ENCODE results near the gene OMP.

Gene OMP

DNA sequence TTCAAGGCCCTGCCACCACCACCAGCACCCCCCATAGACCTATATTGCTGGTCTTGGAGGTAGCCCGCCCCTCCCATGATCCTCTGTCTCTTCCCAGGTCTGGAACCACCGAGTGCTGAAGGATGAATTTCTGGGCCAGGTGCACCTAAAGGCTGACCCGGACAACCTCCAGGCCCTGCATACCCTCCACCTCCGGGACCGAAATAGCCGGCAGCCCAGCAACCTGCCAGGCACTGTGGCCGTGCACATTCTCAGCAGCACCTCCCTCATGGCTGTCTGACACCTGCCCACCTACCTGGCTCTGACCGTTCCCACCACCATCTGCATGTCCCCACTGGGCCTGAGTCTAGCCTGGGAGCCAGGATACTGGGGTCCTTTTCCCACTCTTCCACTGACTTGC, 21.0 kb downstream of the OMP start:
- no peak for DNase-seq (ENCODE audit: low spot score)
- TF ChIP-seq, protein P1, sequence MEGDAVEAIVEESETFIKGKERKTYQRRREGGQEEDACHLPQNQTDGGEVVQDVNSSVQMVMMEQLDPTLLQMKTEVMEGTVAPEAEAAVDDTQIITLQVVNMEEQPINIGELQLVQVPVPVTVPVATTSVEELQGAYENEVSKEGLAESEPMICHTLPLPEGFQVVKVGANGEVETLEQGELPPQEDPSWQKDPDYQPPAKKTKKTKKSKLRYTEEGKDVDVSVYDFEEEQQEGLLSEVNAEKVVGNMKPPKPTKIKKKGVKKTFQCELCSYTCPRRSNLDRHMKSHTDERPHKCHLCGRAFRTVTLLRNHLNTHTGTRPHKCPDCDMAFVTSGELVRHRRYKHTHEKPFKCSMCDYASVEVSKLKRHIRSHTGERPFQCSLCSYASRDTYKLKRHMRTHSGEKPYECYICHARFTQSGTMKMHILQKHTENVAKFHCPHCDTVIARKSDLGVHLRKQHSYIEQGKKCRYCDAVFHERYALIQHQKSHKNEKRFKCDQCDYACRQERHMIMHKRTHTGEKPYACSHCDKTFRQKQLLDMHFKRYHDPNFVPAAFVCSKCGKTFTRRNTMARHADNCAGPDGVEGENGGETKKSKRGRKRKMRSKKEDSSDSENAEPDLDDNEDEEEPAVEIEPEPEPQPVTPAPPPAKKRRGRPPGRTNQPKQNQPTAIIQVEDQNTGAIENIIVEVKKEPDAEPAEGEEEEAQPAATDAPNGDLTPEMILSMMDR (IDR thresholded peaks at IDR 0.05; ENCODE audit: borderline replicate concordance, control extremely low read depth, extremely low read depth, insufficient read depth, missing control alignments), result no peak
- in situ Hi-C loops (cut with MboI; ENCODE audit: low sequenced_read_pairs, unreplicated experiment), result no loop called here

DNA sequence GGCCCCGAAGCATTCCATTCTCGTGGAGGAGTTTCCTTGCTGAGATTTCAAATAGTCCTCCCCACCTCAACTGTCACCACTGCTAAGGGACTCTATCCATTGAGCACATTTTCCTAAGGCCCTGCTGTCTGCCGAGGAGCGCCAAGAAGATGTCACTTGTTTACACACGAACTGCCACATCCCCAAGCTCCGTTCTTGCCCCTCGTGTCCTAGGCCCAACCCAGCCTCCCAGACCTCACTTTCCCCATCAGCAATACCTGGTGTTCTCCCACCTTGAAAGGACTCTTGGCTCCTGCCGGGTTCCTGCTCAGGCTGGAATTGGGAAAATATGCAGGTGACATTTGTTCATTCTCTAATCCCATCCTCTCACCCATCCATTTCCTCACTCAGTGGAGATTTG, 21.4 kb downstream of the OMP start:
- in situ Hi-C loops (cut with MboI; ENCODE audit: low sequenced_read_pairs, unreplicated experiment), result no loop called here
- TF ChIP-seq, protein P1 (IDR thresholded peaks at IDR 0.05; ENCODE audit: borderline replicate concordance, control extremely low read depth, extremely low read depth, insufficient read depth, missing control alignments), result no peak
- no peak for DNase-seq (ENCODE audit: low spot score)

DNA sequence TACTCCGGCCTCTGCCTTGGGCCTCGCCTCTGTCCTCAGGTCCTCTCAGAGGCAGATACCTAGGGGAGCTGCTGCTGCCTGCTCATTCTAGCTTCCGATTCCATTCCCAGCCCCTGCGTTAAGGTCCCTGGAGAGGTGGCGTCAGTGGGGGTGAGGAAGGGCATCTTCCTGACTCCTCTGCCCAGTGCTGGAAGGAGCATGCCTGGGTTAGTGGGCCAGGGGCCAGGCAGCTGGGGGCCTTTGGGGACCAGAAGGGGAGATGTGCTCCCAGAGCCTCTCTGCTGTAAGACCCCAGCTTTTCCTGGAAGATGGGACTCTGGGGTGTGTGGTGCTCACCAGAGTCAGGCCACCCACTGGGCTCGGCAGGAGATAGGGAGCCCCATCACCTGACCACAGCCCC, 21.8 kb downstream of the OMP start:
- no peak for DNase-seq (ENCODE audit: low spot score)
- in situ Hi-C loops (cut with MboI; ENCODE audit: low sequenced_read_pairs, unreplicated experiment), result no loop called here
- TF ChIP-seq, protein P1 (IDR thresholded peaks at IDR 0.05; ENCODE audit: borderline replicate concordance, control extremely low read depth, extremely low read depth, insufficient read depth, missing control alignments), result no peak

DNA sequence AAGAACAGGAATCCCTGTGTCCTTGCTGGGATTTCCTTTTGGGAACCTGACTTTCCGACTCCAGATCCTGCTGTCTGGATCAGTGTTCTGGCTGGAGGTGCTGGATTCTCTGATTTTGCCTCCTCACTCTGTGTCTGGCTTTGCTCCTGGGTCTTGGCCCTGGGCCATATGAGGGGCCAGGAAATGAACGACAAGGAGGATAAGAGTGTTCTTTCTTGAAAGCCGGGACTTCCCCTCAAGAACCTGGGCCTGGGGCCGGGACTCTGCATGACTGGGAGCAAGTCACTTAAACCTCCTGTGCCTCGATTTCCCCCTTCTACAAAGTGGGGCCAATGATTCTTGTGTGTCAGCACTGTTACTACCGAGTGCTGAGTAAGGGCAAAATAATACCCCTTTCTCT, 22.6 kb downstream of the OMP start:
- in situ Hi-C loops (cut with MboI; ENCODE audit: low sequenced_read_pairs, unreplicated experiment), result no loop called here
- DNase-seq (ENCODE audit: low spot score), result no peak
- TF ChIP-seq, protein P1 (IDR thresholded peaks at IDR 0.05; ENCODE audit: borderline replicate concordance, control extremely low read depth, extremely low read depth, insufficient read depth, missing control alignments), result no peak

DNA sequence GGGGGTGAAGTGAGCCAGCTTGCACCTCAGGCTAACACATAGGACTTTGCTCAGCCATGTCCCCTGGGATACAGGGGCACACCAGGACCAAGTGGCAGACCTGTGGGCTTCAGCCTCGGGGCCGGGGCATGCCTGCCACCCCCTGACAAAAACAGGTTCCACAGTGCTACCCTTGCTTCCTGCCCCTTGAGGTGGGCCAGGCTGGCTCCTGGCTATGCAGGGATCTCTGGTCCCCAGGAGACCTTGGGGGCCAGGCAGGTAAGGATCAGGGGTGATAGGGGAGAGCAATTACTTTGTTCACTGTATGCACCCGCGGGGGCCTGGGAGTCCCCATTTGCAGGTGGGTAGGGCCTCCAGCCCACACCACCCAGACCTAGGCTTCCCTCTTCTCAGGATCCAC, 23.1 kb downstream of the OMP start:
- in situ Hi-C loops (cut with MboI; ENCODE audit: low sequenced_read_pairs, unreplicated experiment), result no loop called here
- DNase-seq (ENCODE audit: low spot score), result no peak

DNA sequence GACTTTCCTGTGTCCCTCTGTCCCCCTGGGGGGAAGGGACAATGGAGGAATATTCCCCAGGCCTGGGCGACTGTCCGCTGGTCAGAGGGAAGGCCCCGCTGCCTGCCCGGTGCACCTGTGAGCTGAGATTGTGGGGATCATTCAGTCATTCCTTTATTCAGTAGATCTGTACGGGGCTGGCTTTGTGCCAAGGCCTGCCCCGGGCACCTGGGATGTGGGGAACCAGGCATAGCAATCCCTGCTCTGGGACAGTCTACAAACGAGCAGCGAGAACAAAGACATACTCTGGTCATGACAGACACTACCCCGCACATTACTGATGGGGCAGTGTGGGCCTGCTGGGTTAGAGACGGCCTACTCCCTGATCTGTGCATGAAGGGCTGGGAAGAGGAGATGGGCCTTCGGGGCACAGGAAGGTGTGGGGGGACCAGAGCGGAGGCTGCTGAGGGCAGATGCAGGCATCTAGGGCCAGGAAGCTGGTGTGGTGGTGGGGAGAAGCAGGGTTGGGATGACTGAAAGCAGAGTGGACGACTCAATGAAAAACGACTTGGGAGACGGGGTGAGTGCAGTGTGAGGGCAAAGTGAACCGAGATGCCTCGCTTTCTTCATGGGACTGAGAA, 23.6 kb downstream of the OMP start:
- DNase-seq (ENCODE audit: low spot score), result no peak
- in situ Hi-C loops (cut with MboI; ENCODE audit: low sequenced_read_pairs, unreplicated experiment), result no loop called here
- TF ChIP-seq, protein P1 (IDR thresholded peaks at IDR 0.05; ENCODE audit: borderline replicate concordance, control extremely low read depth, extremely low read depth, insufficient read depth, missing control alignments), result no peak

More for the DNA sequence above, 23.1 kb downstream of the OMP start:
- TF ChIP-seq, protein P1 (IDR thresholded peaks at IDR 0.05; ENCODE audit: borderline replicate concordance, control extremely low read depth, extremely low read depth, insufficient read depth, missing control alignments), result no peak

All from GM13976 (cell line).